HCT116 (cell line): ENCODE data around the gene ZNRF3.

ENCODE experiments used
- CTCF ChIP-seq, 3 experiments: fragments of 200-600 bp in 1 of 3; sonication (generic) in 1 of 3; IDR thresholded peaks in 2 of 3; conservative IDR thresholded peaks in 1 of 3; 2 replicates each; pipeline ENCODE4 v1.5.1; 2012 to 2017; ENCODE audit warnings: low read depth in 2 of 3, low read length in 2 of 3, antibody characterized with exemption in 1 of 3, borderline replicate concordance in 1 of 3, control low read depth in 1 of 3, mild to moderate bottlenecking in 1 of 3, mixed read lengths in 1 of 3, mixed run types in 1 of 3, moderate library complexity in 1 of 3; ENCODE audit not compliant: insufficient read depth in 1 of 3
- EZH2 ChIP-seq: fragments of 200-600 bp; sonication (generic); IDR thresholded peaks from 2 replicates; pipeline ENCODE4 v1.6.1; 2017; ENCODE audit warnings: antibody characterized with exemption, mixed run types
- SP1 ChIP-seq: IDR thresholded peaks from 2 replicates; pipeline ENCODE4 v1.6.1; 2012; ENCODE audit warnings: low read depth

- TF ChIP-seq CTCF (IDR thresholded peaks at IDR 0.05 in 2 of 3, conservative IDR thresholded peaks at IDR 0.05 in 1 of 3; ENCODE audit: borderline replicate concordance in 1 of 3, insufficient read depth in 1 of 3, low read depth in 2 of 3, low read length in 2 of 3) (no peak), EZH2 (no peak), SP1 (no peak)
Observed at GRCh38 chr22:29092243-29092642, 208.9 kb downstream of the ZNRF3 start.
